Retina (tissue), 1 donor: ENCODE results near the gene TM4SF18.

Experiments used
- DNase-seq: peaks from one replicate; pipeline ENCODE4 v3.0.0-alpha.2; 2016

The TM4SF18 gene

DNA sequence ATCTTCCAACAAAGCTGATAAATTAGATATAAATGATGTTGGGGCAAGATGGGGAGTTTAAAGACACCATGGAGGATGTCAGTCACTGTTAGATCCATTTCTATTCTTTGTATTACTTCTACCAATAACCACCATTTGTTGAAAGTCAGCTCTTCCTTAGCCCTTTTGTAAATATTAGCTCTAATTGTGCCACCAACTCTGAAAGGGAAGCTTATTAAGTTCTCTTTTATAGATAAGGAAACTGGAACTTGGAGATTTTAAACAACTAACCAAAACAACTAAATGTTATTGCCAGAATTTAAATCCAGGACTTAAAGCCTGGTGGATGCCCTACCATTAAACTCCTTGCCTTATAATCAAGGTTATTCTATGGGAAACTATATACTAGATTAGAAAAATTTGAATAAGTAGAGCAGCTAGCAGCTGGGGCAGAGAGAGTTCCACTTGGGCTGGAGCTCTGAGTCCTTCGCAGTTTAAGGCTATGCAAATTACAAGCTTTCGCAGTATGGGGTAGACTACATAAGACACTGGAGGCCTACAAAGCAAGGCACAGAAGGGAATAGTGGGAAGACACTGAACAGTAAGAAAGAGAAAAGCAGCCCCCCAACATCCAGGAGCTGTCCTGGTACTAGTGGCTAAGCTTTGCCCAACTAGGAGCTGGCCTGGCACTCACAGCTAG is 52.6 kb downstream of the TM4SF18 start:
- no peak for DNase-seq

- no peak for DNase-seq
These were observed 54.5 kb downstream of the TM4SF18 start for GRCh38 chr3:149278911-149279310.

DNA sequence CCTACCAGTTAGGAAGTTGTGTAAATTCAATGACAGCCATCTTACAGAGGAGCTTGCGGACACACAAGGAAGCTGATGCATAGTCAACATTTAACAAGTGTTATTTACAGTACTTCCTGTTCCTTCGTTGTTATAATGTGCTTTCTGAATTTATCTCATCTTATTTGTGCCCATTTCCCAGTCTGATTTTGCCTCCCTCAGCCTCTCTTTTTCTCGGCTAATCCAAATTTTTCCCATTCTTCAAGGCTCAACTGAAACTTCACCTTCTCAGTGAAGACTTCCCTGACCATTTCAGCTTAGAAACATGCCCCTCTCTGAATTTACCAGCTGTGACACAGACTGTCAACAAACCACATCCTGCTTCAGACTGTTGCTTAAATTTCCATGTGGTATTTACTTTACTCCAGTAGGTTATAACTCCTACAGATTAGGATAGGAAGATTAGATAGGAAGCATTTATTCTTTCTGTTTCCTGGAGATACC is 56.1 kb downstream of the TM4SF18 start:
- DNase-seq: no peak

DNA sequence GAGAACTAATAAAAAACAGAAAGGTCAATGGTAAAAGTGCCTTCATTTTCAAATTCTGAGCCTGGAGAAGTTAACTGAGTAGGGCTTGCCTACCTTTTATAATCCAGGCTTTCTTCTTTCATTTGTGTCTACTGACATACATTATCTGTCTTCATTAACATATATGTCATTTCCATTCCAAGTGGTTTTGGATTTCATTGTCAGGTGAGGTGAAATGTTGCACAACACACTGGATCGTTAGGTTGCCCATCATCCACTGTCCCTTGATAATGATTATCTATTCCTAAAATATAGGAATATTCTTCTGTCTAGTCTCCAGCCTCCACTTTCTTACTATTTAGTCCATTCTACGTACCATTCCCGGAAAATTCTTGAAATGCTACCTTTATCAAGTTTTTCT is 56.8 kb downstream of the TM4SF18 start:
- no peak for DNase-seq

- no peak for DNase-seq
These were observed 59.2 kb downstream of the TM4SF18 start for GRCh38 chr3:149274220-149274619.

DNA sequence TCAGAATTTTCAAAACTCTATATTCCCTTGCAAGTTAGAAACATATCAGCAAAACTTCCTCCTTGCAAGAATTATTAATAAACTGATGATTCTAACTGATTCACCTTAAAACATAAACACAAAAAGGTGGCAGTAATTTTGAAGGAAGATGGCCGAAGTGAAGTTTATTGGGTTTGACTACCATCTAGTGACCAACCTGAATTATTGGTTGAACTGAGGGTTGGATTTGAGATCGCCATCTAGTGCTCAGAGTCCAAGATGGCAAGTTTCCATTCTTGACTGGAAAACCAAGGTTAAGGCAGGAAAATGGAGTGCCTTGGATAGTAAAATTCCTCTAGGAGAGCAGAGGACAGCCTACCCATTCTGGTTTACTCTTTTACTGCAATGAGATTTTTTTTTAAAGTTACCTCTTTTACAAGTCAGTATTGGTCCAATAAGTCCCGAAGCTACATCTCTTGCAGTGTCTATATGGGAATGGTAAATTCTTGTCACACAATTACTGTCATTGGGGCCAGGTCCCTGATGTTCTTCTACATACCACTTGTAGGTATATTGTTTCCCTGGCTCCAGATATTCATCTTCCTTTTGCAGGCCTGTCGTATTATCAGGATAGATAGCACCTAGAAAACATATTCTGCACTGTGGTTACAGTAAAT is 60.2 kb downstream of the TM4SF18 start:
- peak; percentile 67 for DNase-seq

DNA sequence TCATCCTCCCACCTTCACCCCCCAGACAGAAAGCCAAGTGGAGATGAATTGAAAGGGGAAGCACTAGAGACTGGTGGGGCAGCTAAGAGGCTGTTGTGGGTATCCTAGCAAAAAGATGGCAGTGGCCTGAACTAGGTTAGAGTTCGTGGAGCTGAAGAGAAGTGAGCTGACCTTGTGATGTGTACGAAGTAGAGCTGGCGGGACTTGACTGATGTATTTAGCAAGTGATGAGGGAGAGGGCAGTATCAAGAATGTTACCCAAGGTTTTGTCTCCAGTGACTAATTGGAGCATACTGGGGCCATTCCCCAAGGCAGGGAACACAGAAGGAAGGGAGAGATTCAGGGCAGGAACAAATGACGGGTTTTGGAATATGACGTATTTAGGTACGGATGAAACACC is 61.8 kb downstream of the TM4SF18 start:
- no peak for DNase-seq

DNA sequence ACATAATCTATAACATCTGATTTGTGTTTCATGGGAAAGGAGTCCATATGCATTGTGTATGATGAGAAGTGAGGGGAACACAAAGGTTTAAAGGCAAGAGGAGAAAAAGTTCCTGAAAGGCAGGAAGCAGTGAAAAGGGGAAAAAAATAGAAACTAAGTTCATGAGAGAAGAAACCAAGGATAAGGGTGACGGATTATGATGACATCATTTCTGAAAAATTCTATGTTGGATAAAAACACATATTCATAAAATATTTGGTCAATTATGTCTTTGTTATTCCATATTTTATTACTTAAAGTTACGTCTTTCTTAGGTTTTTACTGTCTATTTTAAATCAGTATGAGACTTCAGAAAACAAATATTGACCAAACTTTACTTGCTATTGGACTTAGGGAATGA is 63.3 kb downstream of the TM4SF18 start:
- DNase-seq: no peak

- no peak for DNase-seq
These were observed 63.7 kb downstream of the TM4SF18 start for GRCh38 chr3:149269687-149270086.
